Measurements from ENCODE around the gene ENO2. TPM values are rescaled to one million over a fixed set of nuclear protein-coding genes. Genes with fewer than 3 reads are reported as not detected.

ENO2 gene
- total RNA-seq, 1 experiment from 2014 or later, result 138 TPM

GRCh38 chr12:6955108-6956020 is 41.0 kb downstream of the ENO2 start:
- intact Hi-C loops (cut with micrococcal nuclease; ENCODE audit: unreplicated experiment), result no loop called here
- H3K27me3 ChIP-seq (replicated peaks; ENCODE audit: insufficient read depth, low read depth, low read length, poor library complexity), result no peaks in the 10 kb centered on the region
- H3K36me3 ChIP-seq (ENCODE audit: insufficient read depth, low read length, poor library complexity, severe bottlenecking), result no peaks in the 10 kb centered on the region
- peaks cover 13% of the 10 kb centered on the region for H3K4me1 ChIP-seq (ENCODE audit: insufficient read depth, low read length, poor library complexity, severe bottlenecking)
- no TSS peak for BruUV-seq (replicated peaks)
- POLR2A ChIA-PET (ENCODE audit: low non-redundant PET), result interaction anchor here (0.9 kb wide), 1 partner anchor 11 kb away, joined by 4 read pairs; the partner anchor contains the start of gene C12orf57
- CTCF ChIA-PET, result no interaction called here
- H3K4me3 ChIP-seq (ENCODE audit: low read depth, low read length, poor library complexity, severe bottlenecking), result no peak overlapping the region
- no peak overlapping the region for H3K27ac ChIP-seq (ENCODE audit: low read depth, low read length, poor library complexity, severe bottlenecking)
- no peak for DNase-seq (ENCODE audit: low spot score)
- H3K9me3 ChIP-seq (ENCODE audit: low read depth, low read length, poor library complexity, severe bottlenecking), result no peaks in the 10 kb centered on the region
- no peak for TF ChIP-seq CTCF (conservative IDR thresholded peaks at IDR 0.05; ENCODE audit: low read depth, low read length)
- no peak for TF ChIP-seq EZH2 (IDR thresholded peaks at IDR 0.05; ENCODE audit: borderline replicate concordance, low read depth, low read length, poor library complexity, severe bottlenecking)

GRCh38 chr12:6956021-6956727 is 41.8 kb downstream of the ENO2 start:
- CTCF ChIA-PET, result no interaction called here
- Histone ChIP-seq H3K4me1 (ENCODE audit: insufficient read depth, low read length, poor library complexity, severe bottlenecking) (peaks cover 19% of the 10 kb centered on the region), H3K9me3 (ENCODE audit: low read depth, low read length, poor library complexity, severe bottlenecking) (no peaks in the 10 kb centered on the region), H3K27me3 (replicated peaks; ENCODE audit: insufficient read depth, low read depth, low read length, poor library complexity) (no peaks in the 10 kb centered on the region), H3K27ac (ENCODE audit: low read depth, low read length, poor library complexity, severe bottlenecking) (no peak overlapping the region), H3K4me3 (ENCODE audit: low read depth, low read length, poor library complexity, severe bottlenecking) (no peak overlapping the region), H3K36me3 (ENCODE audit: insufficient read depth, low read length, poor library complexity, severe bottlenecking) (no peaks in the 10 kb centered on the region)
- DNase-seq (ENCODE audit: low spot score), result no peak
- TF ChIP-seq EZH2 (IDR thresholded peaks at IDR 0.05; ENCODE audit: borderline replicate concordance, low read depth, low read length, poor library complexity, severe bottlenecking), result no peak
- no peak for TF ChIP-seq CTCF (conservative IDR thresholded peaks at IDR 0.05; ENCODE audit: low read depth, low read length)
- BruUV-seq (replicated peaks), result no TSS peak
- POLR2A ChIA-PET (ENCODE audit: low non-redundant PET), result interaction anchor here (0.9 kb wide), 1 partner anchor 12 kb away, joined by 4 read pairs; the partner anchor contains the start of gene C12orf57
- intact Hi-C loops (cut with micrococcal nuclease; ENCODE audit: unreplicated experiment), result no loop called here

GRCh38 chr12:6957151-6957701 is 42.8 kb downstream of the ENO2 start:
- intact Hi-C loops (cut with micrococcal nuclease; ENCODE audit: unreplicated experiment), result no loop called here
- CTCF ChIA-PET, result no interaction called here
- Histone ChIP-seq H3K36me3 (ENCODE audit: insufficient read depth, low read length, poor library complexity, severe bottlenecking) (no peaks in the 10 kb centered on the region), H3K9me3 (ENCODE audit: low read depth, low read length, poor library complexity, severe bottlenecking) (no peaks in the 10 kb centered on the region), H3K4me1 (ENCODE audit: insufficient read depth, low read length, poor library complexity, severe bottlenecking) (peaks cover 30% of the 10 kb centered on the region), H3K27me3 (replicated peaks; ENCODE audit: insufficient read depth, low read depth, low read length, poor library complexity) (no peaks in the 10 kb centered on the region), H3K27ac (ENCODE audit: low read depth, low read length, poor library complexity, severe bottlenecking) (no peak overlapping the region), H3K4me3 (ENCODE audit: low read depth, low read length, poor library complexity, severe bottlenecking) (no peak overlapping the region)
- no peak for DNase-seq (ENCODE audit: low spot score)
- BruUV-seq (replicated peaks), result no TSS peak
- TF ChIP-seq EZH2 (IDR thresholded peaks at IDR 0.05; ENCODE audit: borderline replicate concordance, low read depth, low read length, poor library complexity, severe bottlenecking) (no peak), CTCF (conservative IDR thresholded peaks at IDR 0.05; ENCODE audit: low read depth, low read length) (no peak)
- POLR2A ChIA-PET (ENCODE audit: low non-redundant PET), result no interaction called here

Data from A673 (cell line).